ENCODE data around the gene TRIM25.

TRIM25 gene

GRCh38 chr17:56913867-56914580 lies at the start of gene TRIM25:
TRIM25 (minus strand) TSS chr17:56914049; CDS start chr17:56913988, 61 bp downstream.
- no peak for TF ChIP-seq CTCF (IDR thresholded peaks at IDR 0.05; ENCODE audit: insufficient read depth, missing control alignments)
- DNase-seq (ENCODE audit: insufficient read length, low spot score), result peak; percentile 83
- FAIRE-seq, result no peak

- peak; percentile 99 for TF ChIP-seq CTCF (IDR thresholded peaks at IDR 0.05; ENCODE audit: insufficient read depth, missing control alignments)
- DNase-seq (ENCODE audit: insufficient read length, low spot score) (peak; percentile 70), FAIRE-seq (no peak)
Observed at GRCh38 chr17:56960596-56961538, 47.0 kb upstream of the TRIM25 start, which contains the start of gene COIL. COIL (minus strand) TSS chr17:56961050; CDS start chr17:56961019, 31 bp downstream.

- DNase-seq (ENCODE audit: insufficient read length, low spot score), result no peak
- no peak for FAIRE-seq
- no peak for TF ChIP-seq CTCF (IDR thresholded peaks at IDR 0.05; ENCODE audit: insufficient read depth, missing control alignments)
Observed at GRCh38 chr17:56956992-56957391, 43.1 kb upstream of the TRIM25 start.

- DNase-seq (ENCODE audit: insufficient read length, low spot score) (no peak), FAIRE-seq (no peak)
- TF ChIP-seq CTCF (IDR thresholded peaks at IDR 0.05; ENCODE audit: insufficient read depth, missing control alignments), result no peak
Observed at GRCh38 chr17:56949595-56949994, 35.7 kb upstream of the TRIM25 start.

GRCh38 chr17:56948491-56948890 lies 34.6 kb upstream of the TRIM25 start:
- DNase-seq (ENCODE audit: insufficient read length, low spot score) (no peak), FAIRE-seq (no peak)
- no peak for TF ChIP-seq CTCF (IDR thresholded peaks at IDR 0.05; ENCODE audit: insufficient read depth, missing control alignments)

- no peak for TF ChIP-seq CTCF (IDR thresholded peaks at IDR 0.05; ENCODE audit: insufficient read depth, missing control alignments)
- FAIRE-seq (no peak), DNase-seq (ENCODE audit: insufficient read length, low spot score) (no peak)
Observed at GRCh38 chr17:56947741-56948140, 33.9 kb upstream of the TRIM25 start.

Measured in D721Med (cell line).